Measurements from ENCODE around the gene CNDP2.
A peak's percentile ranks its signal among the peaks of the same experiment; 100 is the strongest.
"Not testable (repeated sequence)": the region's sequence is repeated elsewhere in the genome, so short reads cannot be mapped to it uniquely, and the experiment has no call there.

Gene CNDP2

DNA sequence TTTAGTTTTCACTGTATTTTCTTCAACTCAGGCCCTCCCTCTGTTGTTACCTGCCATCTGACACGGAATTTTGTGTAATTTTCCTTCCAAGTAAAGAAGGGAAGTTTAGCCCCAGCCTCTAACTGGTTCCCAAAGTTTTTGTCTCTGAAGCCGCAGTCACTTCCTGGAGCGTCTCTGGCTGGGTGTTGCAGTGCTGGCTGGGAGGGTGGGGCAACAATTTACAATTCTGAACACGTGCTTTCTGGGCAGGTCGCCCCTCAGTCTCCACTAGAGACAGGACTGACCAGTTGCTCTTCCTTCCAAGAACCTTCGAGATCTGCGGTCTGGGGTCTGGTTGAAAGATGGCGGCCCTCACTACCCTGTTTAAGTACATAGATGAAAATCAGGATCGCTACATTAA lies 3.5 kb downstream of the CNDP2 start:
- peak in 36 of 51 donors; percentile 17 to 84 (median 47) for DNase-seq

DNA sequence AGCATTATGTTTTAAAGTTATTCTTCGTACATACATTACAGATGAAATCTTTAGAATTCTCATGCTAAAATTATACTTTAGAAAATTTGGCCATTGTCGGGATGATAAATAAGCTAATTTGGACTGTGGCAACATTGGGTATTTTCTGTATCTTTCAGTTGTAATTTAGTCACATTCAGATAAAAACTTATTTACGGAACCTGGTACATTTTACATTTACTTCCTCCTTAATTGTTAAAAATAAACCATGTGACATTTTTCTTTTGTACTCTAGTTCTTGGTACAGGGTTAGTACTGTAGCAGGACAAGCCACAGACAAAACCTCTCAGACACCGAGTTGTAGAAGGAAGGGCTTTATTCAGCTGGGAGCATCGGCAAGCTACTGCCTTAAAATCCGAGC lies 4.2 kb downstream of the CNDP2 start:
- DNase-seq: no peak

DNA sequence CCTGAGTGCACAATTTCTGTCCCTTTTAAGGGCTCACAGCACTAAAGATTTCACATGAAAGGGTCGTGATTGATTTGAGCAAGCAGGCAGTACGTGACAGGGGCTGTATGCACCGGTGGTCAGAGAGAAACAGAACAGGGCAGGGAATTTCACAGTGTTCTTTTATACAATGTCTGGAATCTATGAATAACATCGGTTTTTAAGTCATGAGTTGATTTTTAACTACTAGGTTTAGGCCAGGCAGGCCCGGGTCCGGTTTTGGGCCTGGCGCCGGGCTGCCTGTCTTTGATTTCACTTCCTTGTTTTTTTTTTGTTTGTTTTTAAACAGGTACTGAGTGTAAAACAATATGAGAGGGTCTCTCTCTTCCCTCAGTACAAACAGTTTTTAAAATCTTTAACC lies 4.6 kb downstream of the CNDP2 start:
- DNase-seq: not testable (repeated sequence)

DNA sequence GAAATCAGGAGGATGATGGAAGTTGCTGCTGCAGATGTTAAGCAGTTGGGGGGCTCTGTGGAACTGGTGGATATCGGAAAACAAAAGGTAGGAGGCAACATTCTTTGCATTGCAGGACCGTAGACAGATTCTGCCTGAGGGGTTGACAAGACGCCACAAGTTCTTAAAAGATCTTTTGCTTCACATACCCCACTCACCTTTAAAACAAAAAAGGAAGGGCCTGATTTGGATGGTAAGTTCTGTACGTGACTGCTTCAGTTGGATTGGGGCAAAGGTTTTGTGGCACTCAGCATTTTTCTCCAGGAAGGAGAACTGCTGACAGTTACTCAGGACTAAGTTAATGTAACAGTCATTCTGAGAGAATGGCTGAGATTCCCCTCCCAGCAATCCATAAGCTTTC lies 5.2 kb downstream of the CNDP2 start:
- DNase-seq: no peak

DNA sequence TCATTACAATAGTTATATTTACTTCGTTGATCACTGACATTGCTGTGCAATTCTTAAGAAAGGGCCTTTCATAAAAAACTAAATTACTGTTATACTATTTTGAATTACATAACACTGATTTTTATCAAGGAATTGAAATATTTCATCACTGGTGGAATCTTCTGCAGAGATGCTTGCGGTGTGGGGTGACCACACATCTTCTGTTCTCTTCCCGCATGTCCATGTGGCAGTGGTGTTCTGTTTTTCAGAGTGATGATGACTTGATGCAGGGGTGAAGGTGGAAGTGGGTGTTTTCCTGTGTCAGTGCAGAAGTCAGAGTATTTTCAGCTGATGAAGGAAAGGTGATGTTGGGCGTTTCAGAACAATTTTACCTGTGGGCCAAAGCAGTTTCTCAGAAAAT lies 7.0 kb downstream of the CNDP2 start:
- no peak for DNase-seq

DNA sequence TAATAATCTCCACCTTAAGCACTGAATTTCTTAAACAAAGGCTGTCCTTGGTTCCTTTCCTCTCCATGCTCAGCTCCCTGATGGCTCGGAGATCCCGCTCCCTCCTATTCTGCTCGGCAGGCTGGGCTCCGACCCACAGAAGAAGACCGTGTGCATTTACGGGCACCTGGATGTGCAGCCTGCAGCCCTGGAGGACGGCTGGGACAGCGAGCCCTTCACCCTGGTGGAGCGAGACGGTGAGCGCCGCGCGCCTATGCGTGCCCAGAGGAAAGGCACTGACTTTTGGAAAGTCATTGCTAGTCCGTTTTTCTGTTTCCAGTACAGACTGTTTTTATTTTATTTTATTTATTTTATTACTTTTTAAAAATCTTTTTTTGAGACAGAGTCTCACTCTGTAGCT lies 9.6 kb downstream of the CNDP2 start:
- no peak for DNase-seq

DNA sequence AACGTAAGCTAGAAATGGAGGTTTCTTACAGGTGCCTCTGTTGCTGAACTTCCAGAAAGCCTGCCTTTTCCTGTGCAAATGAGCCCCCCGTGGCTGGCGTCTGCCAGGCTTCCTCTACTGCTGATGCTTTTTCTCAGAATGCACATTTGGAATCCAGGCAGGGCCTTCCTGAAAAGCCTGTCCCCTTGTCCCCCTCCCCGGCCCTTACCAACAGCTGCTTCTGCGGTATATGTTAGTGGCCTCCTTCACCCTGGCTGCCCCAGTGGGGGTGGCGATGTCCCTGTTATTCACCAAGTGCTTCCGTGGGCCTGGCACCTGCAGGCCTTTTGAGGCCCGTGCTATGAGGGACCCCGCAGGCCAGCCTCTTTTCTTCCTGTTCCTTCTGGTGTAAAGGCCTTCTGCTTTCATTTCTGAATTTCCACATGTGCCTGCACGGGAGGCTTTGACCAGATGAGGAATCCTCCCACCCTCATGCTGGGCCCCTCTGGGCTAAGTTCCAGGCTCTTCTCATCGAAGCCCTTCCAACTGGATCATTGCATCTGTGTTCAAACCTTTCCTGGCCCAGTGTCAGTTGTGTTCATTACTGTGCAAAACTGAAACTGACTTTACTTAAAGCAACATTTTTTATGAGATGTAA lies 10.4 kb downstream of the CNDP2 start:
- DNase-seq: peak in 1 of 51 donors; percentile 10

DNA sequence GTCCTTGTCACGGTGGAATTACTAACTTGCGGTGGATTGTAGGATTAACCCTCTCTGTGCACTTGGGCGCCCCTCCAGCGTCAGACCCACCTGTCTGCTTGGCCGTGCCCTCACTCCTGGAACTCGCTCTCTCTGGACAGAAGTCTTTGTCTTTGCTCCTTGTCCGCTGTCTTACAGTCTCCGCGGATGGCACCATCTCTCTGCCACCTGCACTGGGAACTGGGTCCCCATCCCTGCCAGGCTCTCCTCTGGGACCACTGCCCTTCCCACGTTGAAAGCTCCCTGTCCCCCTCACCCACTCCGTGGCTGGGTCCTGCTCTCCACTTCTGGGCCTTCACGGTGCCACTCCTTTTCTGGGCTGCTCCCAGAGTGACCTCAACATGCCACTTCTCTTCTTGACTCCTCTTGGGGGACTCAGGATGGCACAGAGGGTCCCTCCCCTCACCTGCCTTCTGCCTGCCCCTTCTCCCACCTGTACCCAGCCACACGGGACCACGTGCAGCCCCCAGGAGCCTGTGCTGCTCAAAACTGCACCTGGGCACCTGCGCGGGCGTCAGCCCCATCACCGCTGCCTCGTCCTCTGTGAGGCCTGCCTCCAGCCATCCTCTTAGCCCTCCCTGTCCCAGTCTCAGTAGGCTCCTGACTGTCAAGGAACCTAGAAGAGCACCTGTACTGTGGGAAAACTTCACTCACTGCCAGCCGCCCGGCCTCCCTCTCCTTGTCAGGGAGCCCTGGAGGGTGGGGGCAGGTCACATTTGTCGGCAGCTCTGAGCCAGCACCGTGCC lies 11.1 kb downstream of the CNDP2 start:
- no peak for DNase-seq

DNA sequence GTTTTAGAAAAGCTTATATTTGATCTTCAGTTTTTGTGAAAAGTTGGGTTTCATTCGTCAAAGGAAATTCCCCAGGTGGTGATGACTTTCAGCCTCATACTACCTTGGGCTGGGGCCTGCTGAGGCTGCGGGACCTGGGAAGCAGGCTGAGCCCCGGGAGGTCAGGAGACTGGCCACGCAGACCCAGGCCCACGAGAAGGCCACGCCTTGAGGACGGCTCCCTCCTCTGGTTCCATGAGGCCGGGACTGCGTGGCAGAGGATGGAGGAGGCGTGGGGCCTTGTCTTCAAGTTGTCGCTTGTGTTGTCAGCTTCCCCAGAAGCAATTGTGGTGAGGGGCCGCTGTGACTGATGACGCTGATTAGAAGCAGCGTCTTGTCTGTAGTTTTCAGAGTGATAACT lies 11.8 kb downstream of the CNDP2 start:
- DNase-seq: no peak

DNA sequence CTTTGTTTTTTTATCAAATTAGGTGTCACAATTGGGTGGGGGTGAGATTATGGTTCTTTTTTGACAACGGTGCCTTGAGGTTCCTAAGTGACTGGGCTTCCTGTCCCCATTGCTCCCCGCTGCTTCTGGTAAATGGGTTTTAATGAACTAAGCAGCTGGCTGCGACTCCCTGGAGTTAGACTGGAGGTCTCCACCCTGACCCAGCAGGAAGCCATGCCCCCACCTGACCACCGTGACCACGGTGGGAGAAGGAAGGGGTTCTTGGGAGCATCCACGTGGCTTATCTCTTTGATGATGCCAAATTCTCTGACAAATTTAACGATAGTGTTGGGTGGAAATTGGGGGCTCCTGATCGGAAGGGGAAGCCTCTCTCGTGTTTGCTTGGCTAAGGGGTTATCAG lies 12.2 kb downstream of the CNDP2 start:
- no peak for DNase-seq

DNA sequence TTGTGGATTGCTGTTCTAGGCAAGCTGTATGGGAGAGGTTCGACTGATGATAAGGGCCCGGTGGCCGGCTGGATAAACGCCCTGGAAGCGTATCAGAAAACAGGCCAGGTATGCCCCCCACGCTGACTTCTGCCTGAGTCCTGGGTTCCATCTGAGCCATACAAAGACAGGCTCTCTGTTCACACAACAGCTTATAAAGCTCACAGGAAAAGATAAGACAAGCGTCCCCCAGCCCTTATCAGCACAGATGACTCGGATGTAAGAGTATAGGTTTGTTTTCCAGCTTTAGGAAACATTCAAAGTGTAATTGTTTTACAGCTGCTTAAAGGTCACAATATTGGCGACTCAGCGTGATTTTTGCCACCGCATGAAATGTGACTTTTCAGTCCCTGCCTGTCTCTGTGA lies 12.7 kb downstream of the CNDP2 start:
- DNase-seq: no peak

DNA sequence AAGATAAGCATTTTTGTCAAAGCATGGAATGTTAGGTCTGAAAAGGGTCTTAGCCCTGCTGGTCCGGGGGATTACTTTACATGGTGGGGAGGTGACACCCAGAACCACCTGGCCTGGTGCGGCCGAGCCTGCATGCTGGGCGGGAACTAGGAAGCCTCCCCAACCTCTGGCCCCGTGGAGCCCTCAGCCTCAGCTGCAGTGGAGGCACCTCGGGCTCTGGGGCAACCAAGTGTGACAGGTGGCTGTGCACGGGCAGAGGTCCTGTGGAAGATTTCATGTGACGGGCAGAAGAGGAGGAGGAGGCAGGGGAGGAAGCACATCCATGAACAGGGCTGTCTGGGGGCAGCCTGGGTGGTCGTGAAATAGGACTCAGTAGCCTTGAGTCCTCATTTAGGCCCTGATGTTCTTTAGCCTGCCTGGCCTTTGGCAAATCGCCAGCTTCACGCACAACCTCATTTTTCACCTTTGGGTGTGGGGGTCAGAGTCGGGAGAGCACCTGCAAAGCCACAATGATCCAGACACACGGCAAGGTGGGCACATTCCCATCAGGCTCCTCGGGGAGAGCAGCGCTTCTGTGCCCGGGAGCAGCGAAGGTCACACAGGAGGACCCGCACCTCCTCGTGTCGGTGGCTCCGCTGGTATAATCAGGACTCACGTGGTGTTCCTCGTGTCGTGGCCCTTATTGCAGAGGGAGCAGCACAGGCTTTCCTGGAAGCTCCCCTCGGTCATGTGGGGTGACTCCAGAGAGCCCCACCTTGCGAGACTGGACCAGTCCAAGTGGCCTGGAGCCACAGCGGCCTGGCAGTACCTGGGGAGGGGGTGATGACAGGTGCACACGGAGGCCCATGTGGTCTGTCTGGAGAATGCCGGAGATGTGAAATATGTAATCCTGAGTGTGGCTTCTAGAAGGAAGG lies 13.9 kb downstream of the CNDP2 start:
- DNase-seq: no peak

DNA sequence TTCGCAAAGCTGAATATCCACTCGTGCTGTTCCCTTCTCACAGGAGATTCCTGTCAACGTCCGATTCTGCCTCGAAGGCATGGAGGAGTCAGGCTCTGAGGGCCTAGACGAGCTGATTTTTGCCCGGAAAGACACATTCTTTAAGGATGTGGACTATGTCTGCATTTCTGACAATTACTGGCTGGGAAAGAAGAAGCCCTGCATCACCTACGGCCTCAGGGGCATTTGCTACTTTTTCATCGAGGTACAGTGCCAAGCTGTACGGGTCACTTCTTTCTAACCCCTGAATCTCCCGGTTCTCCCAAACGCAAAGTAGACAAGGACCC lies 14.6 kb downstream of the CNDP2 start:
- DNase-seq: no peak

DNA sequence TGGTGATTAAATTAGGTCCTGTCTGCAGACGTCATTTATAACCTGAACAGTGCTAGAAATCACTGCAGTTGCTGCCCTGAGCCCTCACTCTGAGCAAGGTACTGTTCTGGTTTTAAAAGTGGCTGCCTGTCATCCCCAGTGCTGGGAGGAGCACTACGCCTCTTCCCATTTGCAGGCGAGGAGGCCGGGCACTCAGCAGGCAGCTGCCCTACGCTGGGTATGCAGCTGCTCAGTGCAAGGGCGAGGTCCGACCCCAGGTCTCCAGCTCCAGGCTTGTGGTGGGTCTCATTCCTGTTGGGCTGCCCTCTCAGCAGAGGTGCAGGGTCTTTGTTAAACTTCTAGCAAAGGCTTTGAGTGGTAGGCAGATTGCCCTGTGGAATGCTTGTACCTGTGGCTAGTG lies 15.7 kb downstream of the CNDP2 start:
- DNase-seq: peak in 7 of 51 donors; percentile 26 to 76 (median 45)

DNA sequence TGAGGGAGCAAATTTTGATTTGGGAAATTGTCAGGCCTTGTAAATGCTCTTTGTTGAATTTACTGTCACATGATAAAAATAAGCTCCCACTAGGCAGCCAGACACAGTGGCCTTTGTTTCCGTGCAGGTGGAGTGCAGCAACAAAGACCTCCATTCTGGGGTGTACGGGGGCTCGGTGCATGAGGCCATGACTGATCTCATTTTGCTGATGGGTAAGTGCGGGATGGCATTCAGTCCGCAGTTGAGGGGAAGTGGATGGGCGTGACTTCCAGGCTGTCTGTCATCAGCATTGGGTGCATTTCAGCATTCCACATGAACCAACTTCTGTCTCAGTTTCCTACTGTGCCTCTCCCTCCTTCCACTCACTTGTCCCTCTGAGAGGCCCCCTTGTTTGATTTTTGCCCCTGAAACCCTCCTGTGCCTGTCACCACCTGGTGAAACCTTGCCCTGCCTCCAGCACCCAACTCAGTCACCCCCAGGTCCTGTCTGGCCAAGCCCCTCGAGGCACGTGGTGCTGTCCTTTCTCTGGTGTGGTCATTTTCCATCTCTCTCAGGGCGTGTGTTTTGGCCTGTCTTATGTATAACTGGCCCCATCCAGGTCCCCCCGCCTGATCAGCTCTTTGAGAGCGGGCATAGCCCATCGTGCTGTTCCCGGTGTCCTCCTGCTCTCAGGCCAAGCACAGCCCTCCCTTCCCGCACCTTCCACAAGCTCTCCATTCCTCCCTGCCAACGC lies 16.3 kb downstream of the CNDP2 start:
- DNase-seq: peak in 46 of 51 donors; percentile 7 to 93 (median 73)

DNA sequence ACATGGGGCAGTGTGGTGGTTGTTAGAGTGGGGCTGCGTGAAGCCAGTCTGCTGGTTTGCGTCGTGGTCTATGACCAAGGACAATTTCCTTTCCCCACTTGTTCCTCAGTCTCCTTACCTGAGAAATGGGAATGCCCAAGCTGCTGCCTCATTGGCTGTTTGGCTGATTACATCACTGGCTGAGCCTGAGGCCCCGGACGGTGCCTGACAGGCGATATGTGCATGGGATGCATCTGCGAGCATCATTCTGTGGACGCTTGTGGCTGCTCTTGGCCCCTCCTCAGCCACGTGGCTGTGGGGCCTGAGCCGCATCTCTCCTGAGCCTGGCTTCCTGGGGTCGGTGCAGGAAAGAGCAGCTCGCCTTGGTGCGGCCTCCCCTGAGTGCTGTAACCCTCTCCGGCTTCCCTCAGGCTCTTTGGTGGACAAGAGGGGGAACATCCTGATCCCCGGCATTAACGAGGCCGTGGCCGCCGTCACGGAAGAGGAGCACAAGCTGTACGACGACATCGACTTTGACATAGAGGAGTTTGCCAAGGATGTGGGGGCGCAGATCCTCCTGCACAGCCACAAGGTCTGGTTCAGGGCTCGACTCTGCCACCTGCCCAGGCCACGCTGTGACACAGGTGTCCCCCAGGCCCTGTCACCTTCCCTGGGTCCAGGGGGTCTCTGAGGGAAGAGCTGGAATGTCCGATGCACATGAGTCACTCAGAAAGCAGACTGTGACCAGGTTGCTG lies 17.2 kb downstream of the CNDP2 start:
- DNase-seq: no peak

DNA sequence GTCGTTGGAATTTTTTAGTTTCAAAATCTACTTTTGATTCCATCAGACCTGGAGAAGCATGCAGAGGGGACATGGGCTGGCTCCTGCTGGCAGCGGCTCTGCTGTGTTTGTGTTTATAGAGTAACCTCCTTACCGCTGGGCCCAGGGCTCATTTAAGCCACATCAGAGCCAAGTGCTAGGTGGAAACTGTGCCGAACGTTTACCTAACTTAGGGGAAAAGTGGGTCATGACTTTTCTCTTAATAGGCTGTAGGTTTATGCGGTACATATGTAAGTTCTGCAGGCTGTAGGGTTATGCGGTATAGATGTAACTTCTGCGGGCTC lies 17.7 kb downstream of the CNDP2 start:
- no peak for DNase-seq

DNA sequence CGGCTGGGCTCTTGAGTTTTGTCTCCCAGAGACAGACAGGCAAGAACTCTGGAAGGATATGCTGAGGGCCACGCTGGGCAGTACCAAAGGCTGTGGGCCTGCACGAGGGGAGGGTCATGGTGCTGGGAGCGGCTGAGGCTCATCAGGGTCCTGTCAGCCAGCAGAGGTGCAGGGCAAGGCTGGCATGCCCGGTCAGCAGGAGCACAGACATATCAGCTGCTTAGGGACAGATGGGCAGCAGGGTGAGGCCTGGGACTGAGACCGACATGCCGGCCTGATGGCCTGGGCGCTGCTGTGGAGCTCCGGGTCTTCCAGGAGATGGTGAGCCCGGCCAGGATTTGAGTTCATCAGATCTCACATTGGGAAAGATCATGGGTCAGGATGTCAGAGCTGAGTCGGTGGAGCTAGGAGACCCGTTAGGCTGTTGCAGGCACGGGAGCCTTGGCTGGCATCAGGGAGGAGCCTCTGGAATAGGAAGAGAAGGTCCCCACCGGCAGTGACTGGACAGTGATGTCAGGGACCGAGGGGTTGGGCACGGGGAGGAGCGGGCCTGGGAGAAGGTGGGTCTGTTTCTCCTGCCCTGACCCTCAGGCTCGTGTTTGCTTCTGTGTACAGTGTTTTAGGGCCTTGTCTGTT lies 18.8 kb downstream of the CNDP2 start:
- DNase-seq: no peak

DNA sequence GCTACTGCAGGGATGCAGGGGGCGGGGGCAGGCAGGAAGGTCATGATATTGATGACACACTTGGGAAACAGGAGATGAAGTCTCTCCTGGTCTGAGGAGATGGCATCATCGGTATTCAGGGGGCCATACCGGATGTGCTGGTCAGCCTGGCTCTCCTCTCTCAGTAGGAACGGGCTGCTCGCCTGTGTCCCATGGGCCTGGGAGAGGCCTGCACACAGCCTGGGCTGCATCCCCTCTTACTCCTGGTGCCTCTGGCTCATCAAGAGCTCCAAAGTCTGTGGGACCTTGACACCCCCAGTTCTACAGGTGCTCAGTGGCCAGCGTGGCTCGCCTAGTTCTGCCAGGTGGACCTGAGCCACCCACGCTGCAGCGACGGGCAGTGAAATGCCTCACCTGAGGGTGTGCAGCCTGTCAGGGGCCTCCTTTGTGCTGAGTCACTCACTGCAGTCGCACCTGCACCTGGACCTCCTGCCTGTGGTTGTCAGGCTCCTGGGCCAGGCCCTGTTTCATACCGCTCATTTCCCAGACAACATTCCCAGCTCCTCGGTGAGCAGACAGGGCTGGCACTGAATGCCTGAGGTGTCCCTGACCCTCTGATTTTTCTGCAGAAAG lies 19.6 kb downstream of the CNDP2 start:
- no peak for DNase-seq
